Ishikawa (cell line): ENCODE results near the gene SLX9.

ENCODE experiments used
- CEBPB ChIP-seq: IDR thresholded peaks from 2 replicates; pipeline ENCODE4 v1.6.1; 2012
- CREB1 ChIP-seq: IDR thresholded peaks from 2 replicates; pipeline ENCODE4 v1.6.1; 2012; ENCODE audit warnings: low read depth
- EGR1 ChIP-seq: IDR thresholded peaks from 2 replicates; pipeline ENCODE4 v1.6.1; 2012
- EP300 ChIP-seq: IDR thresholded peaks from 2 replicates; pipeline ENCODE4 v1.6.1; 2012; ENCODE audit warnings: borderline replicate concordance
- FOXM1 ChIP-seq: IDR thresholded peaks from 2 replicates; pipeline ENCODE4 v1.6.1; 2012; ENCODE audit warnings: low read depth, borderline replicate concordance
- NFIC ChIP-seq: IDR thresholded peaks from 2 replicates; pipeline ENCODE4 v1.6.1; 2012
- RAD21 ChIP-seq: IDR thresholded peaks from 2 replicates; pipeline ENCODE4 v1.6.1; 2012; ENCODE audit warnings: low read depth
- TAF1 ChIP-seq: IDR thresholded peaks from 2 replicates; pipeline ENCODE4 v1.6.1; 2012; ENCODE audit warnings: low read depth, mild to moderate bottlenecking
- TCF12 ChIP-seq: IDR thresholded peaks from 2 replicates; pipeline ENCODE4 v1.6.1; 2012; ENCODE audit warnings: low read depth
- TEAD4 ChIP-seq: IDR thresholded peaks from 2 replicates; pipeline ENCODE4 v1.6.1; 2012
- YY1 ChIP-seq: IDR thresholded peaks from 2 replicates; pipeline ENCODE4 v1.6.1; 2012; ENCODE audit warnings: low read depth
- ZBTB7A ChIP-seq: IDR thresholded peaks from 2 replicates; pipeline ENCODE4 v1.6.1; 2012; ENCODE audit warnings: low read depth
- TF ChIP-seq, protein P1 (sequence below): IDR thresholded peaks from 2 replicates; pipeline ENCODE4 v1.6.1; 2012
- TF ChIP-seq, protein P2 (sequence below): IDR thresholded peaks from 2 replicates; pipeline ENCODE4 v1.6.1; 2012

Gene SLX9

DNA sequence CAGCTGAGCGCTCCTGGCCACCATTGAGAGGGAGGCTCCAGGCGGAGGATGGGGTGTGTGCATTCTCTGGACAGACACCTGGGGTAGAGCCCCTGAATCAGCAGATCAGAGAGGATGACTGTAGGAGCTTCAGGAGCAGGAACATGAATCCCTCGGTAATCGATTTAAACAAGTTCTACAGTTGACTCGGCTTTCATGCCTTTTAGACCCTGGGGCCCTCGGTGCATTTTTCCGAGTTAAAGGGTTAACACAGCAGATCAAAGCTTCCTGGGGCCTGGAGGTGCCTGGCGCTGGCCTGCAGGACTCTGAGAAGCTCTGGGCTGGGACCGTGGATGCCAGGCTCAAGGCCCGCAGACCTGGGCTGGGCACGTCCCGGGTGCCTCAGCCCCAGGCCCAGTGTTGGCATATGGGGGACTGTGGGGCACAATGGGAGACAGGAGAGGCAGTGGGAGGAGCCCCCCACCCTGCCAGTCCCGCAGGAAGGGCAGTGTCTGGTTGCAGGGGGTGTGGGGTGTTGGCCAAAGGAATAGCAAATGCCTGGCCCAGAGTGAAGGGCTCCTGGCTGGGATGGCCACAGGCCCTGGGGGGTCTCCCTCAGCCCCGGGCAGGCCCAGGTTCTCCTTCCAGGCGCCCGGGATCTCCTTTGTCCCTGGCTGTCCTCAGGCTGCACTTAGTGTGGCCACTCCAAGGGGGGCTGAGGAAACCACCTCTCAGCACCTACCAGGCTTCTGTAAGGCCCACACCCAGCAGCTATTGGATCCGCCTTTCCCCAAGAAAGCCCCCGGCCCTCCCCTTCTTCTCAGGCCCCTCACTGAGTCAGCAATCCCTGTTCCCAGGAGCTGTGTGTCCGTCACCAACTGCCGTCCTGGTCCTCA lies 40.1 kb downstream of the SLX9 start:
- TF ChIP-seq, protein P1, sequence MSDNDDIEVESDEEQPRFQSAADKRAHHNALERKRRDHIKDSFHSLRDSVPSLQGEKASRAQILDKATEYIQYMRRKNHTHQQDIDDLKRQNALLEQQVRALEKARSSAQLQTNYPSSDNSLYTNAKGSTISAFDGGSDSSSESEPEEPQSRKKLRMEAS = no peak
- TF ChIP-seq TAF1 = no peak
- TF ChIP-seq CEBPB = no peak
- no peak for TF ChIP-seq EP300
- no peak for TF ChIP-seq RAD21
- no peak for TF ChIP-seq FOXM1
- TF ChIP-seq YY1 = no peak
- TF ChIP-seq TEAD4 = no peak

DNA sequence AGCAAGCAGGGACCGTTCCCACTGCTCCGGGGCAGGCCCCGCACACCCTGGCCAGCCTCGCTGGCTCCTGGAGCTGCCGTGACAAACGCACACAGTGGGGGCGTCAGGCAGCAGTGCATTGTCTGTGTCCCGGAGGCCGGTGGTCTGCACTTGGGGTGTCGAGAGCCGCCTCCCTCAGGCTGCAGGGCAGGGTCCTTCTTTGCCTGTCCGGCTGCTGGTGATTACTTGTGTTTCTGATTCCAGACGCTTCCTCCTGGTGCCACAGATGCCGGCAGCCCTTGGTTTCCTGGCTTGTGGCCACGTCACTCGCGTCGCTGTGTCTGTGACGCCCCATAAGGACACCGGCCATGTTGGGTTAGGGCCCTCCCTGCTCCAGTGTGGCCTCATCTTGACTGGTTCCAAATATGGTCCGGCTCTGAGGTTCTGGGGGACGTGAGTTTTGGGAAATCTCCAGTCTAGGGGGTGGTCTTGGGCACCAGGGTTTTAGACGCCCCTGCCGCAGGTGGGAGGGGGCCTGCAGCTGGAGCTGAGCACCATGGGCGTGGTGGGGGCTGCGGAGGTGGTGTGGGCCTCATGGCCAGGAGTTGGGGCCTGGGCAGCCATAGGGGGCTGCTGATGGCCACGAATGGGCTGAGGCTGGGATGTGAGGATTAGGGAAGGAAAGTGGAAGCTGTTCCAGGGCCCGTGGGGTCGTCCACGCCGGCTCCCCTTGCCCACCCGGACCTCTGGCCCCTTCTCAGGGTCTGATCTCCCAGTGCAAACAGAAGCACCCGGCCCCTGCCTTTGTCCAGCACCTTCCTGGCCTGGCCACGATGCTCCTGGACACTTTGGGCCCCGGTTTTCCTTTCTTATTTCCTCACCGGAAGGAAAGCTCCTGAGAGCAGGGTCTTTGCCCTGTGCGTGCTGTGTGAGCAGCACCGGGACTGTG lies 41.0 kb downstream of the SLX9 start:
- TF ChIP-seq EGR1 (no peak), EP300 (no peak), CREB1 (no peak), TEAD4 (no peak), YY1 (no peak), CEBPB (no peak), NFIC (no peak), FOXM1 (no peak), TCF12 (no peak)
- TF ChIP-seq, protein P2, sequence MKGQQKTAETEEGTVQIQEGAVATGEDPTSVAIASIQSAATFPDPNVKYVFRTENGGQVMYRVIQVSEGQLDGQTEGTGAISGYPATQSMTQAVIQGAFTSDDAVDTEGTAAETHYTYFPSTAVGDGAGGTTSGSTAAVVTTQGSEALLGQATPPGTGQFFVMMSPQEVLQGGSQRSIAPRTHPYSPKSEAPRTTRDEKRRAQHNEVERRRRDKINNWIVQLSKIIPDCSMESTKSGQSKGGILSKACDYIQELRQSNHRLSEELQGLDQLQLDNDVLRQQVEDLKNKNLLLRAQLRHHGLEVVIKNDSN = no peak
- TF ChIP-seq, protein P1 = no peak

DNA sequence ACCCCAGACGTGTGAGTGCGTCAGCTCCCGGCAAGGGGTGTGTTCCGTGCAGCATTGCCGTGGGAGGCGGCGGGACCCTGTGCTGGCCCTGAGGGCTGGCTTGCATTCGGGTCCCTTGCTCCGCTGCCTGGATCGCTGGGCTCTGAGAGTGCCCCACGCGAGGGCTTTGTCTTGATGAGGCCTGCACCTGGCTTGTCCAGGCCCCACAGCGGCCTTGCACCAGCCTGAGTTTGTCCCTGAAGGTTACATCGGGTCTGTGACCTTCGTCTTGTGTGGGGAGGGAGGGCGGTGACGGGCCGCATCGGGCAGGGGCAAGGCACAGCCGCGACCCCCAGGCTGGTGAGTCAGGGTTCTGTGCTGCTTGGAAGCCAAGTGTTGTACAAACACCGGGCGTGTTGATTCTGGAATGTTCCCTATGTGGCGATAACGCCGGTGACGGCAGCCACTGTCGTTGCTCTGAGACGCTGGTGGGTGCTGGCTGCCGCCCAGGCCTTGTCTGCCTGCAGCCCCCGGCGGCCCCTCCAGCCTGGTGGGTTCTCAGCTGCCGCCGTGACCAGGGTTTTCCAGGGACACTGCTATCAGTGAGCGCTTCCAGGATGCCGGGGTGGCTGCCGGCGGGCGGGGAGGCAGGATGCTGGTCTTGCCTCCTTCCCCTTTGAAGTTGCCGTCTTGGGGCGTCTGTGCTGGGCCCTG lies 42.9 kb downstream of the SLX9 start:
- TF ChIP-seq, protein P2 = no peak
- no peak for TF ChIP-seq NFIC
- no peak for TF ChIP-seq CREB1
- TF ChIP-seq TAF1 = no peak
- TF ChIP-seq EGR1 = no peak
- TF ChIP-seq ZBTB7A = no peak
- TF ChIP-seq EP300 = no peak
- TF ChIP-seq TCF12 = no peak
- TF ChIP-seq, protein P1 = no peak

DNA sequence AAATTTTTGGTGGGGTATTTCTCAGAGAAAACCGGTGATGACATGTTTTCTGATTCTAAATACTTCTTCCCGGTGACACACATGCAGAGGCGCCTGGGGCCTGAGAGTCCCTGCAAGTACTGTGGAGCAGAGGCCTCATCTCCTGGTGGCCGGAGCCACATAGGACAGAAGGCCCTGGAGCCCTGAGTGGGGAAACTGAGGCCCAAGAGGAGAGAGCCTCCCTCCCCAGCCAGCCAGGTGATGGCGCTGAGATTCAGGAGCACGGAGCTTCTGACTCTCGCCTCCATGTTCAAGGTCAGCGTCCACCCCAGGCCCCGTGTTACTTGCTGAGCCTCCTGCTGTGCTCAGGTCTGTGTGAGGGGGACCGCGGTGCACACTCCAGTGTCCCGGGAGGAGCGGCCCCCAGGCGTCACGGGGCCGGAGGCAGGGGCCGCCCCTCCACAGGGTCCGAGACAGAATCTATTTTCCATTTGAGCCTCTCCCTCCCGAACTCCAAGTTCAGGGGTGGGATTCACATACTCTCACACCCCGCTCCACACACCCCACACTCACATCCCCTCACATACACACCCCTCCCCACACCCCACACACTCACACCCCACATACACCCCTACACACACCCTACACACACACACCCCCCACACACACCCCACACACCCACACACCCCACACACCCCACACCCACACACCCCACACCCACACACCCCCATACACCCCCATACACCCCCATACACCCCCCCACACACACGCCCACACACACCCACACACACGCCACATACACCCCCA lies 43.8 kb downstream of the SLX9 start:
- TF ChIP-seq TEAD4 = no peak
- TF ChIP-seq FOXM1 = no peak
- TF ChIP-seq, protein P2 = no peak
- no peak for TF ChIP-seq TAF1

DNA sequence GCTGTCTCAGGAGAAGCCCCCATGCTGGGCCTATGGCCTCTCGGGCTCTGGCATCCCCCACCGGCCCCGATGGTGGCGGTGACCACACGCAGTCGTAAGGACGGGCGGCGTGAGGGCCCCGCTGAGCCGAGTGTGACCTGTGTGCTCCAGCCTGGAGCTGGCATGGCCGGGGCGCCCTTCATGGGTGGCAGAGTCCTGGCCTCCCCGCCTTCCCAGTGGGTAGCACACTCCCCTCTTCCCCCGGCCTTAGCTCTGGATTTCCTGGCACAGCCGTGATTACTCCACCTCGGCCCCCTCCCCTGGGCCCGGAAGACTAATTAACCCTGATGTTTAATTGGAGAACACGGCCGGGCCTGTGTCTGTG lies 44.6 kb downstream of the SLX9 start:
- no peak for TF ChIP-seq TAF1
- TF ChIP-seq RAD21 = no peak
- no peak for TF ChIP-seq CREB1
- no peak for TF ChIP-seq FOXM1

DNA sequence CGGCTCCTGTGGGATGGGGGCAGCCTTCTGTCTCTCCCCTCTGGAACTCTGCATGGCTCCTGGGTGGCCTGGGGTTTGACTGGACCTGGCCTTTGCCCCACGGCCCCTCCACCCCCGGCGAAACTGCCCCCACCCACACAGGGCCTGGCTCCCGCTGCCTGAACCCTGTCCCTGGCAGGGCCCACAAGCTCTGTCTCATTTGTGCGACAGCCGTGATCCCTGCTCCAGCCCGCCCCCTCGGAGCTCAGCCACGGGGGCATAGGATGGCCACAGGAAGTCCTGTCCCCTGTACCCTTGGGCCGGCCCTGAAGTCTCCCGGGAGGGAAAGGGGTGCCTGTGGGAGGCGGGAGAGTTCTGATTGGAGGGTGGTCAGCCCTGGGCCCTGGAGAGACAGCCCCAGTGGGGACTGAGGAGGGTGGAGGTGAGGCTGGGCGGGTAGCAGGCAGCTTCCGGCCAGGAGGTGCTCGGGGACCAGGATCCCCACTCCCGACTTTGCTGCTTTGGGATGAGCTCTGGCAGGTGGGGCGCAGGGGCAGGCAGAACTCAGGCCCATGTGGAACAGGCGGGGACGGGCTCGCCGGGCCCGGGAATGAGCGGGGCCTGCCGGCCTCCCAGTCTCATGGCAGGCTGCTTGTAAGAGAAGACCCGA lies 45.1 kb downstream of the SLX9 start:
- no peak for TF ChIP-seq YY1
- TF ChIP-seq RAD21 = no peak
- no peak for TF ChIP-seq FOXM1
- TF ChIP-seq ZBTB7A = no peak
